CD4-positive, alpha-beta T cell (primary cell): ENCODE measurements around the gene SPPL2A. TPM values are rescaled to one million over a fixed set of nuclear protein-coding genes. Genes with fewer than 3 reads are reported as not detected.

Experiments
- ATAC-seq: fragments of 200-7000 bp; cut with Tn5 transposase; one replicate; pipeline ENCODE4 v1.10.0; 2022; ENCODE audit warnings: mild to moderate bottlenecking; ENCODE audit not compliant: poor library complexity
- CTCF ChIA-PET: fragments of 350-600 bp; sonication (Branson Sonifier 250); formaldehyde crosslinking; loops from one replicate; lab custom pipeline; 2021; ENCODE audit warnings: antibody characterized with exemption, inconsistent platforms; lab: Charles Lee
- POLR2A ChIA-PET: fragments of 350-600 bp; sonication (Branson Sonifier 250); formaldehyde crosslinking; loops from one replicate; lab custom pipeline; 2021; ENCODE audit warnings: antibody characterized with exemption, inconsistent platforms; lab: Charles Lee
- DNase-seq, 14 experiments: peaks; one replicate each; pipeline ENCODE4 v3.0.0-alpha.2; 2013 to 2020; ENCODE audit warnings: mixed read lengths in 2 of 14
- H3K27ac ChIP-seq, 2 donors: one replicate each; pipeline versions ENCODE4 v1.5.1 to v1.7.0; 2013; ENCODE audit warnings: low read length in 2 of 2, low read depth in 1 of 2, mild to moderate bottlenecking in 1 of 2
- H3K27me3 ChIP-seq, 2 experiments: 1 replicate in 1 of 2; 2 replicates in 1 of 2; pipeline versions ENCODE4 v1.6.1 to v1.7.0; 2013; ENCODE audit warnings: low read length in 2 of 2, control low read depth in 1 of 2, mild to moderate bottlenecking in 1 of 2, moderate library complexity in 1 of 2; ENCODE audit not compliant: insufficient read depth in 2 of 2, control insufficient read depth in 1 of 2
- H3K36me3 ChIP-seq: one replicate; pipeline ENCODE4 v1.6.1; 2013; ENCODE audit warnings: low read length, control low read depth; ENCODE audit not compliant: insufficient read depth
- H3K4me1 ChIP-seq: one replicate; pipeline ENCODE4 v1.6.1; 2013; ENCODE audit warnings: low read length, control low read depth; ENCODE audit not compliant: insufficient read depth
- H3K4me3 ChIP-seq: one replicate; pipeline ENCODE4 v1.5.1; 2013; ENCODE audit warnings: mild to moderate bottlenecking, low read length, moderate library complexity
- H3K9me3 ChIP-seq, 2 experiments: 1 replicate in 1 of 2; 2 replicates in 1 of 2; pipeline versions ENCODE4 v1.6.1 to v1.7.0; 2013; ENCODE audit warnings: low read length in 2 of 2, mild to moderate bottlenecking in 2 of 2, control low read depth in 1 of 2, moderate library complexity in 1 of 2; ENCODE audit not compliant: control insufficient read depth in 1 of 2, insufficient read depth in 1 of 2
- H3K27ac Mint-ChIP-seq: one replicate; pipeline ENCODE4 v1.8.0; 2020; ENCODE audit warnings: mixed read lengths
- H3K27me3 Mint-ChIP-seq: one replicate; pipeline ENCODE4 v1.8.0; 2021; ENCODE audit warnings: mixed read lengths
- H3K36me3 Mint-ChIP-seq: one replicate; pipeline ENCODE4 v1.8.0; 2021; ENCODE audit warnings: low read depth, mixed read lengths
- H3K4me1 Mint-ChIP-seq: one replicate; pipeline ENCODE4 v1.8.0; 2021; ENCODE audit warnings: low read depth, mixed read lengths
- H3K4me3 Mint-ChIP-seq: one replicate; pipeline ENCODE4 v1.8.0; 2020; ENCODE audit warnings: mild to moderate bottlenecking, mixed read lengths
- H3K9me3 Mint-ChIP-seq: one replicate; pipeline ENCODE4 v1.8.0; 2020; ENCODE audit warnings: mixed read lengths
- intact Hi-C, 2 experiments: fragments of 100-400 bp; cut with DNase I in 1 of 2; cut with micrococcal nuclease in 1 of 2; formaldehyde crosslinking; loops; one replicate each; pipeline versions ENCODE4 v1.15.1 to v1.9.0; 2023 to 2025; cut with DNase I, micrococcal nuclease
- total RNA-seq, 174 experiments: library from RNA in 2 of 174; stranded (reverse) in 2 of 174; gene quantifications; one replicate each; pipeline ENCODE4 v1.2.3 and lab custom pipeline; 2021 to 2026
- TF ChIP-seq, protein P1 (sequence below): fragments of 200-600 bp; IDR thresholded peaks from one replicate; pipeline ENCODE4 v1.8.0; 2022; ENCODE audit warnings: antibody characterized with exemption, mild to moderate bottlenecking

The SPPL2A gene
- total RNA-seq, 2 experiments from 2014 or later = 26.6 to 30.7 TPM

GRCh38 chr15:50665938-50666337 is 99.6 kb downstream of the SPPL2A start:
- Histone ChIP-seq H3K4me3 (no peak overlapping the region), H3K27me3 (no peaks in the 10 kb centered on the region), H3K36me3 (peaks cover 31% of the 10 kb centered on the region), H3K27ac (no peak overlapping the region), H3K9me3 (no peaks in the 10 kb centered on the region), H3K4me1 (no peaks in the 10 kb centered on the region)
- peaks cover 59% of the 10 kb centered on the region for H3K36me3 Mint-ChIP-seq
- no peaks in the 10 kb centered on the region for H3K27me3 Mint-ChIP-seq
- POLR2A ChIA-PET = no interaction called here
- no peaks in the 10 kb centered on the region for H3K9me3 Mint-ChIP-seq
- DNase-seq (no peak), ATAC-seq (no peak)
- TF ChIP-seq, protein P1, sequence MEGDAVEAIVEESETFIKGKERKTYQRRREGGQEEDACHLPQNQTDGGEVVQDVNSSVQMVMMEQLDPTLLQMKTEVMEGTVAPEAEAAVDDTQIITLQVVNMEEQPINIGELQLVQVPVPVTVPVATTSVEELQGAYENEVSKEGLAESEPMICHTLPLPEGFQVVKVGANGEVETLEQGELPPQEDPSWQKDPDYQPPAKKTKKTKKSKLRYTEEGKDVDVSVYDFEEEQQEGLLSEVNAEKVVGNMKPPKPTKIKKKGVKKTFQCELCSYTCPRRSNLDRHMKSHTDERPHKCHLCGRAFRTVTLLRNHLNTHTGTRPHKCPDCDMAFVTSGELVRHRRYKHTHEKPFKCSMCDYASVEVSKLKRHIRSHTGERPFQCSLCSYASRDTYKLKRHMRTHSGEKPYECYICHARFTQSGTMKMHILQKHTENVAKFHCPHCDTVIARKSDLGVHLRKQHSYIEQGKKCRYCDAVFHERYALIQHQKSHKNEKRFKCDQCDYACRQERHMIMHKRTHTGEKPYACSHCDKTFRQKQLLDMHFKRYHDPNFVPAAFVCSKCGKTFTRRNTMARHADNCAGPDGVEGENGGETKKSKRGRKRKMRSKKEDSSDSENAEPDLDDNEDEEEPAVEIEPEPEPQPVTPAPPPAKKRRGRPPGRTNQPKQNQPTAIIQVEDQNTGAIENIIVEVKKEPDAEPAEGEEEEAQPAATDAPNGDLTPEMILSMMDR = no peak
- H3K4me1 Mint-ChIP-seq = peaks cover 29% of the 10 kb centered on the region
- no peak overlapping the region for H3K27ac Mint-ChIP-seq
- intact Hi-C loops = no loop called here
- H3K4me3 Mint-ChIP-seq = no peak overlapping the region
- CTCF ChIA-PET = no interaction called here

- Histone ChIP-seq H3K4me1 (no peaks in the 10 kb centered on the region), H3K4me3 (no peak overlapping the region), H3K9me3 (no peaks in the 10 kb centered on the region), H3K36me3 (peaks cover 54% of the 10 kb centered on the region), H3K27me3 (no peaks in the 10 kb centered on the region), H3K27ac (no peak overlapping the region)
- ChIA-PET CTCF (no interaction called here), POLR2A (no interaction called here)
- no peaks in the 10 kb centered on the region for H3K9me3 Mint-ChIP-seq
- TF ChIP-seq, protein P1 = no peak
- peaks cover 82% of the 10 kb centered on the region for H3K36me3 Mint-ChIP-seq
- H3K4me1 Mint-ChIP-seq = peaks cover 7% of the 10 kb centered on the region
- intact Hi-C loops = no loop called here
- no peak overlapping the region for H3K4me3 Mint-ChIP-seq
- H3K27me3 Mint-ChIP-seq = no peaks in the 10 kb centered on the region
- H3K27ac Mint-ChIP-seq = no peak overlapping the region
- DNase-seq (no peak), ATAC-seq (no peak)
Measured at GRCh38 chr15:50655555-50655954, 110.0 kb downstream of the SPPL2A start.

DNA sequence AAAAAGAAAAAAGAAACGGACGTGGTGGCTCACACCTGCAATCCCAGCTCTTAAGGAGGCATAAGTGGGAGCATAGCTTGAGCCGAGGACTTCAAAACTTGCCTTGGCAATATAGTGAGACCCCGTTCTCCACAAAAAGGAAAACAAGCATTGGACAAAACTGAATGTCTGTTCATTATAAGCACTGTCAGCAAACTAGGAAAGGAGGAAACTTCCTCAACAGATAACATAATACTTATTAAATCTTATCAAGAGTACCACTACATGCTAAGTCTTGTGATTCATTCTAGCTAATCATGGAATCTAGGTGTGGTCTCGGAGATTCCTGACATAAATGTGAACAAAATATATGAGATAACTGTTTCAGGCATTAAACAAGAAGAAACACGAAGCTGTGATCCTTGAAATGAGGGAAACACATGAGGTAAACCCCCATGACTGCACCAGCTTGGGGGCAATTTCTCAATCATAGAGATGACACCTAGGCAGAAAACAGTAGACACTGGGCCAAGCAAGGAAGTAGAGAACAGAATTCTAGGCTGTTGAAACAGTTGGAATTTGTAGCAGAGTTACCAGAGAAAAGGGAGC is 112.3 kb downstream of the SPPL2A start:
- H3K36me3 ChIP-seq = peaks cover 67% of the 10 kb centered on the region
- H3K27me3 Mint-ChIP-seq = no peaks in the 10 kb centered on the region
- no peaks in the 10 kb centered on the region for H3K9me3 ChIP-seq
- no peaks in the 10 kb centered on the region for H3K27me3 ChIP-seq
- H3K4me1 ChIP-seq = no peaks in the 10 kb centered on the region
- H3K36me3 Mint-ChIP-seq = peaks cover 88% of the 10 kb centered on the region
- intact Hi-C loops = no loop called here
- ChIA-PET POLR2A (no interaction called here), CTCF (interaction anchor here (0.7 to 1.3 kb wide), 3 partner anchors 11 to 223 kb away, joined by 3 to 6 read pairs (median 3); no protein-coding TSS in a partner anchor)
- peak overlapping the region; percentile 53 for H3K27ac Mint-ChIP-seq
- TF ChIP-seq, protein P1 = no peak
- no peak for DNase-seq
- peaks cover 7% of the 10 kb centered on the region for H3K4me1 Mint-ChIP-seq
- H3K4me3 ChIP-seq = no peak overlapping the region
- no peak overlapping the region for H3K27ac ChIP-seq
- no peak overlapping the region for H3K4me3 Mint-ChIP-seq
- H3K9me3 Mint-ChIP-seq = no peaks in the 10 kb centered on the region
- ATAC-seq = no peak
